ENCODE measurements around the gene PNPLA1.
"Not testable (repeated sequence)": the region's sequence is repeated elsewhere in the genome, so short reads cannot be mapped to it uniquely, and the experiment has no call there.

Gene PNPLA1

GRCh38 chr6:36337814-36338213 lies 68.0 kb downstream of the PNPLA1 start:
- no peak for DNase-seq

DNA sequence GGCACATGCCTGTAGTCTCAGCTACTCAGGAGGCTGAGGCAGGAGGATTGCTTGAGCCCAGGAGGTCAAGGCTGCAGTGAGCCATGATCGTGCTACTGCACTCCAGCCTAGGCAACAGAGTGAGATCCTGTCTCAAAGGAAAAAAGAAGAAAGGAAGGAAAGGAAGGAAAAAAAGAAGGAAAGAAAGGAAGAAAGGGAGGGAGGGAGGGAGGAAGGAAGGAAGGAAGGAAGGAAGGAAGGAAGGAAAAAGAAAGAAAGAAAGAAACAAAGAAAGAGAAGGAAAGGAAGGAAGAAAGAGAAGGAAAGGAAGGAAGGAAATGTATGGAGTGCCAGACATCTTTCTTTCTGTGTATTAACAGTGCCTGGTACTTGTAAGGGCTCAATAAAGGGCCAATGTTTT lies 68.4 kb downstream of the PNPLA1 start:
- DNase-seq = not testable (repeated sequence)

- DNase-seq = no peak
Measured at GRCh38 chr6:36339146-36339545, 69.3 kb downstream of the PNPLA1 start.

DNA sequence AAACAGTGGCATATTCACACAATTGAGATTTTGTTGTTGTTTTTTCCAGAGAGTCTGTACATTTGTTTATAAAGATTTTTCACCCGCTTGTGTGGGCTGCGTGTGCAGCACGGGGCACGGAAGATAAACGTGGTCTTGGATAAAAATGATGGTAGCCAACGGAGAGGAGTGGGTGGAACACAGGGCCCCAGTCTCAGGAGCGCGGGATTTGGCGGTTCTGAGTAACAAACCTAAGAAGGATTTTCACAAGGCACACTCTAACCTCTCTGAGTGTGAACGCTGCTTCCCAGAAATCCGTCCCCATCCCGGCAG lies 70.4 kb downstream of the PNPLA1 start:
- DNase-seq = no peak

DNA sequence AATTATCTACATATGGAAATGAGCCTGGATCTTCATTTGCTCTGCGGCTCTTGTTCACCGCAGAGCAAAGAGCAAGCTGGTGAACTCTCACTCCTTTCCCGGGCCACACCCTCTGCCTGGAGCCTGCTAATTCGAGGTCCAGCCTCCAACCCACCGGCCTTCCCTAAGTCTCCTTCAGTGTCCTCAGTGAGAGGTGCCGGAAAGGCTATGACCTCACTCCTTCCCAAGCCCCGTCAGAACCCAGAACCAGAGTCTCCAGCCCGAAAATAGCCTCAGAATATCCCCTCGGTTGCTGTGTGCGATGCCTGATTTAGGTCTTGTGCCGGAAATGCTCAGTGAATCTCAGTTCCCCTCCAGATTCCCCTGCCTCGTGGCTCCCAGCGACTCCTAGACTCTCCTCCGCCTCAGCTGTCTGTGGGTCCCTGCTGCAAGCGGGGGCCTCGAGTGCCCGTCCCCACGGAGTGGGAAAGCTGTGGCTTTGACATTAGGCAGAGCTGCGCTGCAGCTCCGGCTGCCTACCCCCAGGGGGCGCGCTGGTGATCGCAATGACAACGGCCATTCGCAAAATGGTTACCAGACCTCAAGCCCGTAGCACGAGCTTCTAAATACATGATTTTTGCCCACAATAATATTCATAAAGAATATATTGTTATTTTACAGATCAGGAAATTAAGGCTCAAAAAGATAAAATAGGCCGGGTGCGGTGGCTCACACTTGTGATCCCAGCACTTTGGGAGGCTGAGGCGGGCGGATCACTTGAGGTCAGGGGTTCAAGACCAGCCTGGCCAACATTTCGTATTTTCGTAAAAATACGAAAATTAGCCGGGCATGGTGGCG lies 71.0 kb downstream of the PNPLA1 start:
- peak; percentile 90 for DNase-seq

DNA sequence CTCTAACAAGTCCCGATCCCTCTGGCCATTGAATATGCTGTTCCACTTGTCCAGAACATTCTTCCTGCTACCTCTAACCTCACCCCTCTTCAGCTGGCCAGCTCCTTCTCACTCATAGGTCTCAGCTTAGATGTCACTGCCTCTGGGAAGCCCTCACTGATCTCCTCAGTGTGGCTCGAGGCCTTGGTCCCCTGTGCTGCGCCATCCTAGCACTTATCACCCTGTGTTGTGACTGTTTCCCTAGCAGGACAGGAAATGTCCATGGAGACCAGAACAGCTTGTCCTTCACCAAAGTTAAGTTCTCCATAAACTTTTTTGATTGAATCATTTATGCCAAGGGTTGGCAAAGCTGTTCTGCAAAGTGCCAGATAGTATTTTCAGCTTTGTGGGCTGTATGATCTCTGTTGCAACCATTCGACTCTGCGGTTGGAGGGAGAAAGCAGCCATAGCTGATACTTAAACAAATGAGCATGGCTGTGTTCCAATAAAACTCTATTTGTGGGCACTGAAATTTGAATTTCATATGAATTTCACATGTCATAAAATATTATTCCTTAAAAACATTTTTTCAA lies 73.3 kb downstream of the PNPLA1 start:
- DNase-seq = no peak

- DNase-seq = no peak
Measured at GRCh38 chr6:36345681-36346466, 76.0 kb downstream of the PNPLA1 start.

GRCh38 chr6:36346486-36347273 lies 76.8 kb downstream of the PNPLA1 start:
- DNase-seq = no peak

DNA sequence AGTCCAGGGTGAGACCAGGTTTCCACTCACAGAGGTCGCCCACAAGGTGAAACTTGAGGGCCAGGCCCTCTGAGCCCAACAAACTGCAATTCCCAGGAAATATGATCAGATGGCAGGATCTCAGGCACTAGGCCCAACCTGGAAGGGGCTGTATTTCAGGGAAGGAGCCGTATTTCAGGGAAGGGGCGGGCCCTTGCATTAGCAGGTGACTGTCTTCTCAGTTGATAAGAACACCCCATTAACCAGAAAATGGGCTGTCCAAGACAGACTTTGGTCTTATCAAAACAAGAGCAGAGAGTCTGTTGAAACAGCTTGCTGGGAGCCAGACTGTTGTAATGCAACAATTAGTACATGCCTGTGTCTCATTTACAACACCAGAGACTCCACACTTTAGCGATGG lies 77.8 kb downstream of the PNPLA1 start:
- no peak for DNase-seq

GRCh38 chr6:36349240-36349639 lies 79.4 kb downstream of the PNPLA1 start:
- DNase-seq = no peak

GRCh38 chr6:36350082-36350481 lies 80.2 kb downstream of the PNPLA1 start:
- DNase-seq = no peak

DNA sequence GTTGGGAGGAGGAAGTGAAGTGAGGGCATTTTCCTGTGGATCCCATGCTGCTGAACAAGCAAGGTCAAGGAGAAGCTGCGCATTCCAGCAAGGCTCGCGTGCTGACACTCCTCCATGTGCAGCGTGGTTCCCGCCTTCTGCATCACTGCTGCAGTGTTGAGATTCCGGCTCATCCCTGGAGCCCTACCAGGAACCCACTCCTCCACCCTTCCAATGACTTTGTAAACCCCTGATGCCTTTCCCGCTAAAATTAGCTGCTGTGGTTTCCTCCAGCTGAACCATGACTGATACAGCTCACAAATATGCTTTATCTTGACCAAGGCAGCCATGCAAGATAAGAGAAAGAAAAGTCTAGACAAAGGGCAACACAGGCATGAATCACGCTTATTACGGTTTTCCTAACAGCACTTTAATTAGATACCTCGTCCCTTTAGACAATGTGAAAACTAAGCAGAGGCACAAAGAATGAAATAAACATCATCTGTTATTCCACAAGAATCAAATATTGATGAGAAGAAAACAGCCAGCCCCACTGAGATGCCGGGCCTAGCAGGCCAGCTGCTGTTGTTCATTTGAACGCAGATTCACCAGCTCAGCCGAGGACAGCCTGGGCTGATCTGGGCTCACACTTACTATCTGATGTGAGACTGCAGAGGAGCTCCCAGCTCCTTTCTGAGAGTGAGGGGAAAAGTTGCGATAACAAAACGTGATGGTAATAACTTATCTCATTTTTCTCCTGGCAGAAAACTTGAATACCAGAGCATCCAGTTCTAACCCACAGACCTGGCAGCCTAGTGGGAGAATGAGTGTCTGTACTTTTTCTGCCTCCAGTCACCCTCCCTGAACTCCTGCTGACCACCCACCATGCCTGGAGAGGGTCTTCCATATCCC lies 81.1 kb downstream of the PNPLA1 start:
- peak; percentile 61 for DNase-seq

DNA sequence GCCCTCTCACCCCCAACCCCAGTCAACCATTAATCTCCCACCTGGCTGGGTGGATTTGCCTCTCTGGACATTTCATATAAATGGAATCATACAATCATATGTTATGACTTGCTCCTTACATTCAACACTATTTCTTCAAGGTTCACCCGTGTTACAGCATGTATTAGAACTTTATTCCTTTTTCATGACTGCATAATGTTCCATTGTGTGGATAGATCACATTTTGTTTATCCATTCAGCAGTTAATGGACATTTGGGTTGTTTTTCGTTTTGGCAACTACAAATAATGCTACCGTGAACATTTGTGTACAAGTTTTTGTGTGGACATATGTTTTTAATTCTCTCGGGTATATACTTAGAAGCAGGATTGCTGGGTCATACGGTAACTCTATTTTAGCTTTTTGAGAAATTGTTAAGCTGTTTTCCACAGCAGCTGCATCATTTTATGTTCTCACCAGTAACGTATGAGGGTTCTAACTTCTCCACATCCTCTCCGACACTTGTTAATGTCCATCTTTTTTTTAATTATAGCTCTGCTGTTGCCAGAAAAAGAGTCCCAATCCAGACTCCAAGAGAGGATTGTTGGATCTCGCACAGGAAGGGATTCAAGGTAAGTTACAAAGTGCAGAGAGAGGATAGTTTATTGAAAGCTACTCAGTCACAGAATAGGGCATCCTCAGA lies 82.8 kb downstream of the PNPLA1 start:
- DNase-seq = no peak

DNA sequence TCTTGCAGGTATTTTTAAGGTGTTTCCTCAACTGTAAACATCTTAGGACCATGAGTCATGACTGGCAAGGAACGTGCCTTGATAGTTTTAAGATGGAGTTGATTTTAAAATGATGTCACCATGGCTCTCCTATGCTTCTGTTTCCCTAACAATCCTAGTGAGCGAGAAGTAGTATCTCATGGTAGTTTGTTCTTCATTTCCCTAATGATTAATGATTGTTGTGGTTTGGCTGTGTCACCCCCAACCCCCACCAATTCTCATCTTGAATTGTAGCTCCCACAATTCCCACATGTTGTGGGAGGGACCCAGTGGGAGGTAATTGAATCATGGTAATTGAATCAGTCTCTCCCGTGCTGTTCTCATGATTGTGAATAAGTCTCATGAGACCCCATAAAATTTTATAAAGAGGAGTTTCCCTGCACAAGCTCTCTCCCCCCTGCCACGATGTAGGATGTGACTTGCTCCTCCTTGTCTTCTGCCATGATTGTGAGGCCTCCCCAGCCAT lies 83.6 kb downstream of the PNPLA1 start:
- no peak for DNase-seq

- no peak for DNase-seq
Measured at GRCh38 chr6:36355819-36356218, 86.0 kb downstream of the PNPLA1 start.

DNA sequence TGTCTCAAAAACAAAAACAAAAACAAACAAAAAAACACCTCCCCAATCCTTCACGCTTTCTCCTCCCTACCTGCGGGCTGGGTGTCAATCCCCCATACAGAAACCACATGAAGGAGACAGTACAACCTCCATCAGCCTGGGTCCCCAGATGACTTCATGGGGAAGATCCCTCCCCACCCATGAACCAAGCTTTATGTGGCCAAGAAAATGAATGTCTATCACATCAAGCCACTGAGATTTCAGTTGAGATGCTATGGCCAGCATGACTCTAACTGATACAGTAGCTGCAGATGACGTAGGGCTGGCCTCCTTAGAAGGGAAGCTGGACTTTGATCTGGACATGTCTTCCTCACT lies 88.0 kb downstream of the PNPLA1 start:
- DNase-seq = no peak

All from retina (tissue), 1 donor.